Measurements from ENCODE around the gene ZNF839.

DNA sequence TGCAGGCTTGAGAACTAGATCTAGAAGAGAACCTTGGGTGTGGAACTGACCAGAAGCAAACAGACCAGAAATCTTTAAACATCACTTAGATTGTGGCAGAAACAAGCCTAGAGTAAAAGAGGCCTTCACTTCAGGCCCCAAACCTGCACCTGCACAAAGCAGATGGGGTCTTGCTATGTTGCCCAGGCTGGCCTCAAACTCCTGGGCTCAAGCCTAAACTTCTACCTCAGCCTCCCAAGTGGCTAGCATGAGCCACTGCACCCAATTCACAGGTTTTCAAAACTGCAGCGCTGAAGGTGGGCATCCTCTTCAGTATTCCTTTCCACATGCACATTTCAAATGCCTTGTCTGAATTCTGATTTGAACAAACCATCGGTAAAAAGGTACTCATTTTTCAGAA, 34.4 kb upstream of the ZNF839 start:
- TF ChIP-seq, protein P1, sequence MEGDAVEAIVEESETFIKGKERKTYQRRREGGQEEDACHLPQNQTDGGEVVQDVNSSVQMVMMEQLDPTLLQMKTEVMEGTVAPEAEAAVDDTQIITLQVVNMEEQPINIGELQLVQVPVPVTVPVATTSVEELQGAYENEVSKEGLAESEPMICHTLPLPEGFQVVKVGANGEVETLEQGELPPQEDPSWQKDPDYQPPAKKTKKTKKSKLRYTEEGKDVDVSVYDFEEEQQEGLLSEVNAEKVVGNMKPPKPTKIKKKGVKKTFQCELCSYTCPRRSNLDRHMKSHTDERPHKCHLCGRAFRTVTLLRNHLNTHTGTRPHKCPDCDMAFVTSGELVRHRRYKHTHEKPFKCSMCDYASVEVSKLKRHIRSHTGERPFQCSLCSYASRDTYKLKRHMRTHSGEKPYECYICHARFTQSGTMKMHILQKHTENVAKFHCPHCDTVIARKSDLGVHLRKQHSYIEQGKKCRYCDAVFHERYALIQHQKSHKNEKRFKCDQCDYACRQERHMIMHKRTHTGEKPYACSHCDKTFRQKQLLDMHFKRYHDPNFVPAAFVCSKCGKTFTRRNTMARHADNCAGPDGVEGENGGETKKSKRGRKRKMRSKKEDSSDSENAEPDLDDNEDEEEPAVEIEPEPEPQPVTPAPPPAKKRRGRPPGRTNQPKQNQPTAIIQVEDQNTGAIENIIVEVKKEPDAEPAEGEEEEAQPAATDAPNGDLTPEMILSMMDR (IDR thresholded peaks at IDR 0.05) = no peak
- no peak for TF ChIP-seq POLR2A (IDR thresholded peaks at IDR 0.05)

All from Peyer's patch (tissue), 4 donors.